ENCODE measurements around the gene CD63. TPM values are rescaled to one million over a fixed set of nuclear protein-coding genes. Genes with fewer than 3 reads are reported as not detected.

Gene CD63
- total and polyA plus RNA-seq, 2 of the 4 experiments (the other 2 are of a cell fraction) = 995 to 1,398 TPM

- TF ChIP-seq RFX5 (IDR thresholded peaks at IDR 0.05; ENCODE audit: low read depth, low read length) = no peak
- TF ChIP-seq BHLHE40 (IDR thresholded peaks at IDR 0.05; ENCODE audit: low read depth, low read length) = peak; percentile 44; the same call in 1 of the 2 replicates
- TF ChIP-seq NFE2L2 (IDR thresholded peaks at IDR 0.05; ENCODE audit: low read depth, low read length) = no peak
- TF ChIP-seq MAFK (IDR thresholded peaks at IDR 0.05; ENCODE audit: low read depth, low read length) = peak; percentile 16; the same call in 1 of the 2 replicates
- peak; percentile 72 for TF ChIP-seq FOS (IDR thresholded peaks at IDR 0.05; ENCODE audit: low read depth, low read length)
- no peak for TF ChIP-seq POLR2A (IDR thresholded peaks at IDR 0.05; ENCODE audit: low read depth, low read length)
- TF ChIP-seq, protein P1, sequence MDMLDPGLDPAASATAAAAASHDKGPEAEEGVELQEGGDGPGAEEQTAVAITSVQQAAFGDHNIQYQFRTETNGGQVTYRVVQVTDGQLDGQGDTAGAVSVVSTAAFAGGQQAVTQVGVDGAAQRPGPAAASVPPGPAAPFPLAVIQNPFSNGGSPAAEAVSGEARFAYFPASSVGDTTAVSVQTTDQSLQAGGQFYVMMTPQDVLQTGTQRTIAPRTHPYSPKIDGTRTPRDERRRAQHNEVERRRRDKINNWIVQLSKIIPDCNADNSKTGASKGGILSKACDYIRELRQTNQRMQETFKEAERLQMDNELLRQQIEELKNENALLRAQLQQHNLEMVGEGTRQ (IDR thresholded peaks at IDR 0.05; ENCODE audit: low read depth, low read length) = no peak
- TF ChIP-seq CEBPB (IDR thresholded peaks at IDR 0.05; ENCODE audit: low read depth, low read length) = peak; percentile 88
- no peak for TF ChIP-seq SMC3 (IDR thresholded peaks at IDR 0.05; ENCODE audit: low read depth, low read length)
- no peak for TF ChIP-seq RAD21 (IDR thresholded peaks at IDR 0.05; ENCODE audit: low read length)
- TF ChIP-seq CHD1 (IDR thresholded peaks at IDR 0.05; ENCODE audit: low read depth, low read length) = no peak
- TF ChIP-seq MAZ (IDR thresholded peaks at IDR 0.05; ENCODE audit: borderline replicate concordance, low read depth, low read length) = no peak
- Histone ChIP-seq H3K9ac (ENCODE audit: low read depth, low read length) (no peak overlapping the region), H3K27ac (ENCODE audit: insufficient read depth, low read length) (no peak overlapping the region), H3K9me3 (ENCODE audit: control insufficient read depth, insufficient read depth, low read length) (no peaks in the 10 kb centered on the region), H4K91ac (ENCODE audit: insufficient read depth, low read depth, low read length) (no peak overlapping the region), H2BK15ac (ENCODE audit: low read depth, low read length) (no peak overlapping the region), H2BK20ac (ENCODE audit: low read depth, low read length) (no peak overlapping the region; the same call in 1 of the 2 replicates), H3K23ac (ENCODE audit: low read depth, low read length) (no peak overlapping the region), H4K5ac (ENCODE audit: low read depth, low read length) (no peak overlapping the region), H3K9me1 (ENCODE audit: insufficient read depth, low read length) (peaks cover 20% of the 10 kb centered on the region), H4K8ac (ENCODE audit: low read depth in 2 of 2, low read length in 2 of 2) (no peak overlapping the region; a peak in 1 of 4 replicates), H2AK5ac (ENCODE audit: low read depth, low read length) (no peak overlapping the region), H3K56ac (ENCODE audit: extremely low read depth, insufficient read depth, low read length) (no peak overlapping the region), H2AK9ac (replicated peaks; ENCODE audit: low read depth, low read length, poor library complexity) (no peak overlapping the region), H2BK5ac (ENCODE audit: low read depth, low read length, poor library complexity, severe bottlenecking) (no peak overlapping the region), H3K4me2 (ENCODE audit: low read depth, low read length) (no peak overlapping the region; the same call in 1 of the 2 replicates), H3K27me3 (ENCODE audit: control insufficient read depth, insufficient read depth, low read length) (peaks cover 8% of the 10 kb centered on the region), H3K4me3 (ENCODE audit: insufficient read depth, low read depth, low read length) (no peak overlapping the region), H3K4me1 (ENCODE audit: control insufficient read depth, insufficient read depth, low read length) (peaks cover 28% of the 10 kb centered on the region), H4K20me1 (ENCODE audit: insufficient read depth, low read length) (no peaks in the 10 kb centered on the region), H2AFZ (replicated peaks; ENCODE audit: low read length, poor library complexity) (no peak overlapping the region), H3K79me1 (ENCODE audit: low read depth in 1 of 2, low read length in 2 of 2) (peaks cover 14 to 36% of the 10 kb centered on the region in 2 experiments), H3K14ac (replicated peaks; ENCODE audit: low read depth, low read length) (no peak overlapping the region), H2BK120ac (ENCODE audit: low read depth, low read length) (peak overlapping the region; percentile 49; the same call in 1 of the 2 replicates), H3K4ac (ENCODE audit: low read depth, low read length) (no peak overlapping the region), H3K36me3 (ENCODE audit: control insufficient read depth, insufficient read depth, low read length) (no peaks in the 10 kb centered on the region), H3K18ac (ENCODE audit: low read depth, low read length) (no peak overlapping the region)
- CTCF ChIA-PET = no interaction called here
- intact Hi-C loops (cut with micrococcal nuclease) = no loop called here
- DNase-seq = peak; percentile 89
- dilution Hi-C loops (cut with HindIII; ENCODE audit: low sequenced_read_pairs, unreplicated experiment) = no loop called here
- POLR2A ChIA-PET (ENCODE audit: unreplicated experiment) = no interaction called here
- WGBS, 2 experiments (ENCODE audit: extremely low coverage in 2 of 2, insufficient read length in 1 of 2) = 86% methylated on average over 1 of the region's 2 CpGs; no CpG with 5 or more reads in 1 of the 2 experiments
- peak; percentile 8 for ATAC-seq (ENCODE audit: low read depth)
- in situ Hi-C loops (cut with MboI; ENCODE audit: low sequenced_read_pairs) = no loop called here
- BruUV-seq (replicated peaks) = no TSS peak
Measured at GRCh38 chr12:55713721-55714120, 15.1 kb downstream of the CD63 start.
